WTC11 (cell line): ENCODE measurements around the gene RBM28. TPM values are rescaled to one million over a fixed set of nuclear protein-coding genes. Genes with fewer than 3 reads are reported as not detected.

Experiments used
- ATAC-seq: fragments of 200-7000 bp; cut with Tn5 transposase; 2 replicates; pipeline ENCODE4 v1.10.0; 2021; ENCODE audit warnings: mild to moderate bottlenecking, moderate library complexity
- CTCF ChIA-PET: fragments of 300-600 bp; sonication (Branson Sonifier 250); formaldehyde crosslinking; loops from one replicate; lab custom pipeline; 2021; ENCODE audit warnings: antibody characterized with exemption; lab: Charles Lee
- POLR2A ChIA-PET: fragments of 350-600 bp; sonication (Branson Sonifier 250); formaldehyde crosslinking; loops from one replicate; lab custom pipeline; 2021; ENCODE audit warnings: antibody characterized with exemption; lab: Charles Lee
- DNase-seq: peaks from one replicate; pipeline ENCODE4 v3.0.0; 2021; ENCODE audit warnings: low spot score
- H3K27ac Mint-ChIP-seq: 2 replicates; pipeline ENCODE4 v1.8.0; 2021; ENCODE audit warnings: mixed read lengths
- H3K27me3 Mint-ChIP-seq: 2 replicates; pipeline ENCODE4 v1.8.0; 2021; ENCODE audit warnings: low read depth, mild to moderate bottlenecking, moderate library complexity, mixed read lengths
- H3K36me3 Mint-ChIP-seq: 2 replicates; pipeline ENCODE4 v1.8.0; 2021; ENCODE audit warnings: mixed read lengths
- H3K4me1 Mint-ChIP-seq: 2 replicates; pipeline ENCODE4 v1.8.0; 2022; ENCODE audit warnings: mixed read lengths
- H3K4me3 Mint-ChIP-seq: 2 replicates; pipeline ENCODE4 v1.8.0; 2021; ENCODE audit warnings: mild to moderate bottlenecking, moderate library complexity, mixed read lengths
- H3K9me3 Mint-ChIP-seq: 2 replicates; pipeline ENCODE4 v1.8.0; 2021; ENCODE audit warnings: mixed read lengths
- ATF1 ChIP-seq: sonication (generic); formaldehyde crosslinking; IDR thresholded peaks from 2 replicates; pipeline ENCODE4 v1.8.1; 2023; ENCODE audit warnings: mild to moderate bottlenecking, moderate library complexity, missing genetic modification reagents
- ATF3 ChIP-seq: sonication (generic); formaldehyde crosslinking; conservative IDR thresholded peaks from 2 replicates; pipeline ENCODE4 v1.8.1; 2022; ENCODE audit warnings: mild to moderate bottlenecking, missing genetic modification reagents
- ETV6 ChIP-seq: sonication (generic); formaldehyde crosslinking; IDR thresholded peaks from 2 replicates; pipeline ENCODE4 v1.8.1; 2022; ENCODE audit warnings: mild to moderate bottlenecking, missing genetic modification reagents
- IRF2 ChIP-seq: sonication (generic); formaldehyde crosslinking; IDR thresholded peaks from 2 replicates; pipeline ENCODE4 v1.8.0; 2022; ENCODE audit warnings: low read depth, missing genetic modification reagents, borderline replicate concordance
- NFATC4 ChIP-seq: fragments of 250-450 bp; sonication (Bioruptor Pico); IDR thresholded peaks from 2 replicates; pipeline ENCODE4 v1.9.0; 2021; ENCODE audit warnings: mild to moderate bottlenecking
- NFE2L1 ChIP-seq: sonication (generic); formaldehyde crosslinking; IDR thresholded peaks from 2 replicates; pipeline ENCODE4 v1.8.1; 2023; ENCODE audit warnings: missing genetic modification reagents
- NR3C1 ChIP-seq: sonication (generic); formaldehyde crosslinking; conservative IDR thresholded peaks from 2 replicates; pipeline ENCODE4 v1.8.1; 2023; ENCODE audit warnings: low read depth, mild to moderate bottlenecking, missing genetic modification reagents
- OVOL2 ChIP-seq: fragments of 250-450 bp; sonication (Bioruptor Pico); IDR thresholded peaks from 2 replicates; pipeline ENCODE4 v1.9.0; 2021; ENCODE audit warnings: mild to moderate bottlenecking, borderline replicate concordance
- PREB ChIP-seq: sonication (generic); formaldehyde crosslinking; IDR thresholded peaks from 2 replicates; pipeline ENCODE4 v1.8.1; 2022; ENCODE audit warnings: mild to moderate bottlenecking, missing genetic modification reagents, moderate library complexity, borderline replicate concordance
- TCF7 ChIP-seq: sonication (generic); formaldehyde crosslinking; IDR thresholded peaks from 2 replicates; pipeline ENCODE4 v1.8.0; 2022; ENCODE audit warnings: mild to moderate bottlenecking, low read depth, missing genetic modification reagents, moderate library complexity
- ZNF138 ChIP-seq: sonication (generic); formaldehyde crosslinking; conservative IDR thresholded peaks from 2 replicates; pipeline ENCODE4 v1.8.1; 2022; ENCODE audit warnings: mild to moderate bottlenecking, moderate library complexity, missing genetic modification reagents
- ZNF232 ChIP-seq: sonication (generic); formaldehyde crosslinking; IDR thresholded peaks from 2 replicates; pipeline ENCODE4 v1.8.0; 2022; ENCODE audit warnings: mild to moderate bottlenecking, missing genetic modification reagents
- ZNF281 ChIP-seq: sonication (generic); formaldehyde crosslinking; IDR thresholded peaks from 2 replicates; pipeline ENCODE4 v1.8.0; 2023; ENCODE audit warnings: mild to moderate bottlenecking, missing genetic modification reagents
- ZNF396 ChIP-seq: fragments of 250-450 bp; sonication (Bioruptor Pico); IDR thresholded peaks from 2 replicates; pipeline ENCODE4 v1.8.0; 2021; ENCODE audit warnings: mild to moderate bottlenecking, moderate library complexity, borderline replicate concordance
- ZNF423 ChIP-seq: fragments of 250-450 bp; sonication (Bioruptor Pico); IDR thresholded peaks from 2 replicates; pipeline ENCODE4 v2.1.2; 2022; ENCODE audit warnings: mild to moderate bottlenecking, moderate library complexity
- ZNF425 ChIP-seq: fragments of 250-450 bp; sonication (Bioruptor Pico); conservative IDR thresholded peaks from 2 replicates; pipeline ENCODE4 v1.9.0; 2021; ENCODE audit warnings: mild to moderate bottlenecking
- total RNA-seq: library from RNA; stranded (reverse); gene quantifications from 3 replicates; pipeline ENCODE4 v1.2.3, GENCODE V29; 2021
- TF ChIP-seq, protein P1 (sequence below): sonication (generic); formaldehyde crosslinking; IDR thresholded peaks from 2 replicates; pipeline ENCODE4 v1.8.0; 2022; ENCODE audit warnings: mild to moderate bottlenecking, missing genetic modification reagents
- TF ChIP-seq, protein P2 (sequence below): sonication (generic); formaldehyde crosslinking; IDR thresholded peaks from 2 replicates; pipeline ENCODE4 v1.8.1; 2022; ENCODE audit warnings: low read depth, missing genetic modification reagents, borderline replicate concordance

Gene RBM28
- total RNA-seq, 1 experiment from 2014 or later = 66.1 TPM

GRCh38 chr7:128344431-128344774 is 695 bp upstream of the RBM28 start (continued):
- TF ChIP-seq NFATC4 (CRISPR knock-in tag) = no peak
- no peak for TF ChIP-seq NR3C1 (CRISPR knock-in tag)

DNA sequence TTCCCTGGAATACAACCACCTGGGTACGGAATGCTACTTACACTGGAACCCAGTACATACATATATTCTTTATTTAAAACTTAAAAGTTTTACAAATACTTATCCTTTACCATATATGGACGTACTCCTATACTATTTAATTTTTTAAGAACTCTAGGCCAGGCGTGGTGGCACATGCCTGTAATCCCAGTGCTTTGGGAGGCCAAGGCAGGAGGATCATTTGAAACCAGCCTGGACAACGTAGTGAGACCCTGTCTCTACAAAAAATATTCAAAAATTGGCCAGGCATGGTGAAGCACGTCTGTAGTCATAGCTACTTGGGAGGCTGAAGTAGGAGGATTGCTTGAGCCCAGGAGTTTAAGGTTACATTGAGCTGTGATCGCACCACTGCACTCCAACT is 2.0 kb downstream of the RBM28 start:
- Mint-ChIP-seq H3K4me1 (peaks cover 11% of the 10 kb centered on the region), H3K9me3 (no peaks in the 10 kb centered on the region), H3K27me3 (peaks cover 4% of the 10 kb centered on the region), H3K27ac (no peak overlapping the region), H3K36me3 (peaks cover 23% of the 10 kb centered on the region), H3K4me3 (peak overlapping the region; percentile 91)
- TF ChIP-seq ATF1 (CRISPR knock-in tag) (no peak), PREB (CRISPR knock-in tag) (no peak), ZNF138 (CRISPR knock-in tag) (no peak), OVOL2 (CRISPR knock-in tag) (no peak)
- TF ChIP-seq, protein P1, sequence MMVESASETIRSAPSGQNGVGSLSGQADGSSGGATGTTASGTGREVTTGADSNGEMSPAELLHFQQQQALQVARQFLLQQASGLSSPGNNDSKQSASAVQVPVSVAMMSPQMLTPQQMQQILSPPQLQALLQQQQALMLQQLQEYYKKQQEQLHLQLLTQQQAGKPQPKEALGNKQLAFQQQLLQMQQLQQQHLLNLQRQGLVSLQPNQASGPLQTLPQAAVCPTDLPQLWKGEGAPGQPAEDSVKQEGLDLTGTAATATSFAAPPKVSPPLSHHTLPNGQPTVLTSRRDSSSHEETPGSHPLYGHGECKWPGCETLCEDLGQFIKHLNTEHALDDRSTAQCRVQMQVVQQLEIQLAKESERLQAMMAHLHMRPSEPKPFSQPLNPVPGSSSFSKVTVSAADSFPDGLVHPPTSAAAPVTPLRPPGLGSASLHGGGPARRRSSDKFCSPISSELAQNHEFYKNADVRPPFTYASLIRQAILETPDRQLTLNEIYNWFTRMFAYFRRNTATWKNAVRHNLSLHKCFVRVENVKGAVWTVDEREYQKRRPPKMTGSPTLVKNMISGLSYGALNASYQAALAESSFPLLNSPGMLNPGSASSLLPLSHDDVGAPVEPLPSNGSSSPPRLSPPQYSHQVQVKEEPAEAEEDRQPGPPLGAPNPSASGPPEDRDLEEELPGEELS (CRISPR knock-in tag) = no peak
- ATAC-seq (no peak), DNase-seq (no peak)
- ChIA-PET POLR2A (interaction anchor here (0.7 kb wide), 1 partner anchor 157 kb away, joined by 6 read pairs; no protein-coding TSS in a partner anchor), CTCF (interaction anchor here (0.7 kb wide), 1 partner anchor 39 kb away, joined by 3 read pairs; no protein-coding TSS in a partner anchor)

DNA sequence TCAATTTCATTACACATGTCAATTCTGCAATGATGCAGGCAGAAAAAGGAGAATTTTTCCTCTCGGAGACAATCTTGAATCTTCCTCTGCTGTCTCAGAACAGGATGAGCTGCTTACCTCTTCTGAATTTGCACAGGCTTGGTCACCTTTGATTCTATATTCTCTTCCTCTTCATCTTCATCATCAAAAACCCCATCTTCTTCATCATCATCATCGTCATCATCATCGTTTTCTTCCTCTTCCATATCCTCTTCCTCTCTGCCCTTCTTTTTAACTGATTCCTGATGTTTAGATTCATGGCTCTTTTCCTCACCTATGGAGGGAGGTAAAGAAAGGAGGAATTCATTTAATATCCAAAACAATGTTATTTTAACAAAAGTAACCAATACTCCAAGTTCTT is 8.0 kb downstream of the RBM28 start:
- Mint-ChIP-seq H3K4me3 (no peak overlapping the region), H3K27me3 (no peaks in the 10 kb centered on the region)
- DNase-seq = no peak
- TF ChIP-seq ZNF423 (CRISPR knock-in tag) = no peak
- no peak for TF ChIP-seq ATF1 (CRISPR knock-in tag)
- no peak for TF ChIP-seq ZNF425 (CRISPR knock-in tag)
- TF ChIP-seq, all 79 proteins: peak for 0
- no peak for ATAC-seq
- H3K36me3 Mint-ChIP-seq = peaks cover 72% of the 10 kb centered on the region
- ChIA-PET CTCF (no interaction called here), POLR2A (no interaction called here)
- no peak overlapping the region for H3K27ac Mint-ChIP-seq
- no peaks in the 10 kb centered on the region for H3K4me1 Mint-ChIP-seq
- H3K9me3 Mint-ChIP-seq = no peaks in the 10 kb centered on the region

DNA sequence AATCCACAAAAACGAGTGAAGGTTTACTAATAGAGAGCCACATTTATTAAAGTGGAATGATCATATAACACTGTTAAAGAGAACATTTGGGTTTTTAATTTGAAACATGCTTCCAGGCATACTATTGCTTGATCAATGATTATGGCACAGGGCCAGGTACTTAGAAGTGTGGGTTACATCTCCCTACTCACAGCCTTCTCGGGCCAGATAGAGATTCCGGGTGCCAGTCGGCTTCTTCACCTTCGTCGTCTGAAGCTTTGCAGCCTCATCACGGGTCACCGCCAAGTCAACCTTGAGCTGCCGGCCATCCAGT is 19.4 kb downstream of the RBM28 start:
- ChIA-PET POLR2A (no interaction called here), CTCF (no interaction called here)
- Mint-ChIP-seq H3K9me3 (no peaks in the 10 kb centered on the region), H3K27ac (no peak overlapping the region), H3K36me3 (peaks cover 64% of the 10 kb centered on the region), H3K4me3 (no peak overlapping the region), H3K27me3 (no peaks in the 10 kb centered on the region), H3K4me1 (no peaks in the 10 kb centered on the region)
- no peak for DNase-seq
- TF ChIP-seq ETV6 (CRISPR knock-in tag) = no peak
- TF ChIP-seq ZNF396 (CRISPR knock-in tag) = no peak
- TF ChIP-seq ZNF423 (CRISPR knock-in tag) = no peak
- no peak for TF ChIP-seq ZNF281
- TF ChIP-seq TCF7 (CRISPR knock-in tag) = no peak
- no peak for TF ChIP-seq NFATC4 (CRISPR knock-in tag)
- no peak for TF ChIP-seq NFE2L1
- TF ChIP-seq, protein P2, sequence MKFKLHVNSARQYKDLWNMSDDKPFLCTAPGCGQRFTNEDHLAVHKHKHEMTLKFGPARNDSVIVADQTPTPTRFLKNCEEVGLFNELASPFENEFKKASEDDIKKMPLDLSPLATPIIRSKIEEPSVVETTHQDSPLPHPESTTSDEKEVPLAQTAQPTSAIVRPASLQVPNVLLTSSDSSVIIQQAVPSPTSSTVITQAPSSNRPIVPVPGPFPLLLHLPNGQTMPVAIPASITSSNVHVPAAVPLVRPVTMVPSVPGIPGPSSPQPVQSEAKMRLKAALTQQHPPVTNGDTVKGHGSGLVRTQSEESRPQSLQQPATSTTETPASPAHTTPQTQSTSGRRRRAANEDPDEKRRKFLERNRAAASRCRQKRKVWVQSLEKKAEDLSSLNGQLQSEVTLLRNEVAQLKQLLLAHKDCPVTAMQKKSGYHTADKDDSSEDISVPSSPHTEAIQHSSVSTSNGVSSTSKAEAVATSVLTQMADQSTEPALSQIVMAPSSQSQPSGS (CRISPR knock-in tag) = no peak
- no peak for TF ChIP-seq IRF2 (CRISPR knock-in tag)
- no peak for TF ChIP-seq ZNF232 (CRISPR knock-in tag)
- TF ChIP-seq ATF3 (CRISPR knock-in tag) = no peak
- no peak for ATAC-seq
